NB4 (cell line): ENCODE measurements around the gene NIN.

Source experiments
- DNase-seq: peaks from one replicate; pipeline ENCODE4 v3.0.0; 2010; ENCODE audit warnings: low read depth
- H3K4me3 ChIP-seq: one replicate; pipeline ENCODE4 v1.5.1; 2011; ENCODE audit warnings: mild to moderate bottlenecking, low read depth, low read length, moderate library complexity
- CTCF ChIP-seq: IDR thresholded peaks from one replicate; pipeline ENCODE4 v1.5.1; 2012; ENCODE audit warnings: low read depth, low read length
- MAX ChIP-seq: IDR thresholded peaks from 2 replicates; pipeline ENCODE4 v1.6.1; 2011; ENCODE audit warnings: low read depth, low read length
- MYC ChIP-seq: IDR thresholded peaks from 2 replicates; pipeline ENCODE4 v1.6.1; 2011; ENCODE audit warnings: low read depth, low read length
- POLR2A ChIP-seq: IDR thresholded peaks from 2 replicates; pipeline ENCODE4 v1.6.1; 2011; ENCODE audit warnings: mild to moderate bottlenecking; ENCODE audit not compliant: insufficient read length; ENCODE audit errors: extremely low read depth

Gene NIN

GRCh38 chr14:50860478-50861086 lies 29.6 kb upstream of the NIN start:
- DNase-seq, result peak; percentile 82
- TF ChIP-seq MYC (0 out of 2 replicates have a peak, but pooled peaks have one; percentile 9), POLR2A (no peak), MAX (no peak; the same call in 1 of the 2 replicates), CTCF (peak; percentile 55)
- peak overlapping the region; percentile 27 for H3K4me3 ChIP-seq

GRCh38 chr14:50859296-50859624 lies 28.3 kb upstream of the NIN start:
- TF ChIP-seq MYC (no peak), CTCF (no peak), MAX (no peak), POLR2A (no peak)
- DNase-seq, result no peak

GRCh38 chr14:50856660-50857059 lies 25.7 kb upstream of the NIN start:
- no peak for TF ChIP-seq POLR2A
- no peak for TF ChIP-seq MYC
- TF ChIP-seq CTCF, result no peak
- no peak for TF ChIP-seq MAX
- no peak for DNase-seq
- no peak overlapping the region for H3K4me3 ChIP-seq

More at GRCh38 chr14:50859296-50859624, 28.3 kb upstream of the NIN start:
- no peak overlapping the region for H3K4me3 ChIP-seq

GRCh38 chr14:50855558-50855957 lies 24.6 kb upstream of the NIN start:
- DNase-seq, result no peak

GRCh38 chr14:50854521-50854920 lies 23.6 kb upstream of the NIN start:
- TF ChIP-seq POLR2A (no peak), CTCF (no peak), MAX (no peak), MYC (no peak)
- no peak overlapping the region for H3K4me3 ChIP-seq
- no peak for DNase-seq

More at GRCh38 chr14:50855558-50855957, 24.6 kb upstream of the NIN start:
- no peak for TF ChIP-seq MYC
- TF ChIP-seq MAX, result no peak
- TF ChIP-seq POLR2A, result no peak
- TF ChIP-seq CTCF, result no peak
- H3K4me3 ChIP-seq, result no peak overlapping the region

- no peak for DNase-seq
- TF ChIP-seq MYC, result no peak
- no peak for TF ChIP-seq POLR2A
- TF ChIP-seq MAX, result no peak
- no peak for TF ChIP-seq CTCF
- no peak overlapping the region for H3K4me3 ChIP-seq
Observed at GRCh38 chr14:50853891-50854290, 22.9 kb upstream of the NIN start.
